A549 (cell line): ENCODE measurements around the gene TBC1D22A.

ENCODE experiments used
- BHLHE40 ChIP-seq: IDR thresholded peaks from 2 replicates; pipeline ENCODE4 v1.6.1; 2012; ENCODE audit warnings: low read depth, low read length, inconsistent platforms
- FOSB ChIP-seq: fragments of 250-450 bp; sonication (Bioruptor Pico); IDR thresholded peaks from 2 replicates; pipeline ENCODE4 v1.5.0; 2020; ENCODE audit warnings: mild to moderate bottlenecking, moderate library complexity
- HEYL ChIP-seq: fragments of 250-450 bp; sonication (Bioruptor Pico); IDR thresholded peaks from 2 replicates; pipeline ENCODE4 v1.8.0; 2021; ENCODE audit warnings: mild to moderate bottlenecking, moderate library complexity
- JUN ChIP-seq, 2 experiments: fragments of >200 bp; sonication (Bioruptor Twin); formaldehyde crosslinking; IDR thresholded peaks; 2 replicates in 1 of 2; 3 replicates in 1 of 2; pipeline ENCODE4 v1.6.1; 2016 to 2017
- MAZ ChIP-seq: fragments of 150-350 bp; IDR thresholded peaks from 2 replicates; pipeline ENCODE4 v1.6.1; 2014; ENCODE audit warnings: antibody characterized with exemption, low read depth, low read length, borderline replicate concordance
- POLR2A ChIP-seq: IDR thresholded peaks from 2 replicates; pipeline ENCODE4 v1.6.1; 2012; ENCODE audit warnings: mild to moderate bottlenecking, low read length
- RAD21 ChIP-seq, 2 experiments: fragments of >200 bp in 1 of 2; sonication (Bioruptor Twin) in 1 of 2; formaldehyde crosslinking in 1 of 2; IDR thresholded peaks in 1 of 2; conservative IDR thresholded peaks in 1 of 2; 2 replicates in 1 of 2; 3 replicates in 1 of 2; pipeline ENCODE4 v1.6.1; 2012 to 2018; ENCODE audit warnings: inconsistent platforms in 1 of 2
- RNF2 ChIP-seq: fragments of 200-600 bp; sonication (generic); IDR thresholded peaks from 2 replicates; pipeline ENCODE4 v1.6.1; 2016; ENCODE audit warnings: low read depth, mild to moderate bottlenecking, antibody characterized with exemption, moderate library complexity, borderline replicate concordance
- TF ChIP-seq, protein P1 (sequence below): fragments of >200 bp; sonication (Bioruptor Twin); formaldehyde crosslinking; IDR thresholded peaks from 3 replicates; pipeline ENCODE4 v1.5.1; 2016
- TF ChIP-seq, protein P2 (sequence below): fragments of 150-350 bp; IDR thresholded peaks from 2 replicates; pipeline ENCODE4 v1.6.1; 2014; ENCODE audit warnings: low read depth, mild to moderate bottlenecking, low read length

DNA sequence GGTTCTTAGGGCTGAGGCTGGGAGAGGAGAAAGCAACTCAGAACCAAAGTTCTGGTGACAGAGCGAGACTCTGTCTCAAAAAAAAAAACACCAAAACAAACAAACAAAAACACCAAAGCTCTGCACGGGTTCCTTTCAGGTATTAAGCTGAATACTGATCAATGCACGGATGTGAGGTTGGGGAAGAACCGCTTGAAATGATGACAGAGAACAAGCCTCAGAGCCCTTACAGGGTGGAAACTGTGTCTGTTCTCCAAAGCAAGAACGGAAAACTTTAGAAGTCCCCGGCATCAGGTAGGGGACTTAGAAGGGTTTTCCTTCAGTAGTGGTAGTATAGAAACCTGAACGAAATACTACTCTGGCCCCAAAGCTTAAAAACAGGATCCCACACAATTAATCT lies 260.0 kb downstream of the TBC1D22A start:
- no peak for TF ChIP-seq POLR2A
- TF ChIP-seq JUN (IDR thresholded peaks at IDR 0.05) = no peak
- no peak for TF ChIP-seq MAZ
- TF ChIP-seq, protein P1, sequence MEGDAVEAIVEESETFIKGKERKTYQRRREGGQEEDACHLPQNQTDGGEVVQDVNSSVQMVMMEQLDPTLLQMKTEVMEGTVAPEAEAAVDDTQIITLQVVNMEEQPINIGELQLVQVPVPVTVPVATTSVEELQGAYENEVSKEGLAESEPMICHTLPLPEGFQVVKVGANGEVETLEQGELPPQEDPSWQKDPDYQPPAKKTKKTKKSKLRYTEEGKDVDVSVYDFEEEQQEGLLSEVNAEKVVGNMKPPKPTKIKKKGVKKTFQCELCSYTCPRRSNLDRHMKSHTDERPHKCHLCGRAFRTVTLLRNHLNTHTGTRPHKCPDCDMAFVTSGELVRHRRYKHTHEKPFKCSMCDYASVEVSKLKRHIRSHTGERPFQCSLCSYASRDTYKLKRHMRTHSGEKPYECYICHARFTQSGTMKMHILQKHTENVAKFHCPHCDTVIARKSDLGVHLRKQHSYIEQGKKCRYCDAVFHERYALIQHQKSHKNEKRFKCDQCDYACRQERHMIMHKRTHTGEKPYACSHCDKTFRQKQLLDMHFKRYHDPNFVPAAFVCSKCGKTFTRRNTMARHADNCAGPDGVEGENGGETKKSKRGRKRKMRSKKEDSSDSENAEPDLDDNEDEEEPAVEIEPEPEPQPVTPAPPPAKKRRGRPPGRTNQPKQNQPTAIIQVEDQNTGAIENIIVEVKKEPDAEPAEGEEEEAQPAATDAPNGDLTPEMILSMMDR = no peak
- no peak for TF ChIP-seq HEYL (CRISPR knock-in tag)
- TF ChIP-seq BHLHE40 = no peak
- no peak for TF ChIP-seq RNF2
- TF ChIP-seq, protein P2, sequence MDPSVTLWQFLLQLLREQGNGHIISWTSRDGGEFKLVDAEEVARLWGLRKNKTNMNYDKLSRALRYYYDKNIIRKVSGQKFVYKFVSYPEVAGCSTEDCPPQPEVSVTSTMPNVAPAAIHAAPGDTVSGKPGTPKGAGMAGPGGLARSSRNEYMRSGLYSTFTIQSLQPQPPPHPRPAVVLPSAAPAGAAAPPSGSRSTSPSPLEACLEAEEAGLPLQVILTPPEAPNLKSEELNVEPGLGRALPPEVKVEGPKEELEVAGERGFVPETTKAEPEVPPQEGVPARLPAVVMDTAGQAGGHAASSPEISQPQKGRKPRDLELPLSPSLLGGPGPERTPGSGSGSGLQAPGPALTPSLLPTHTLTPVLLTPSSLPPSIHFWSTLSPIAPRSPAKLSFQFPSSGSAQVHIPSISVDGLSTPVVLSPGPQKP = no peak
- TF ChIP-seq FOSB (CRISPR knock-in tag) = no peak
- TF ChIP-seq RAD21 (conservative IDR thresholded peaks at IDR 0.05 in 1 of 2, IDR thresholded peaks at IDR 0.05 in 1 of 2) = no peak
